HepG2 (cell line): Measurements from ENCODE around the gene MSANTD1. TPM values are rescaled to one million over a fixed set of nuclear protein-coding genes. Genes with fewer than 3 reads are reported as not detected.

ENCODE experiments used
- CBX1 ChIP-seq: IDR thresholded peaks from one replicate; pipeline ENCODE4 v1.6.1; 2016; ENCODE audit warnings: antibody characterized with exemption, low read depth
- FOXA3 ChIP-seq: IDR thresholded peaks from 2 replicates; pipeline ENCODE4 v1.6.1; 2016; ENCODE audit warnings: missing genetic modification reagents, missing compliant biosample characterization
- HNF1A ChIP-seq, 2 experiments: sonication (generic) in 1 of 2; formaldehyde crosslinking in 1 of 2; IDR thresholded peaks; 2 replicates each; pipeline versions ENCODE4 v1.4.0 to v1.6.1; 2016 to 2020; ENCODE audit warnings: borderline replicate concordance in 1 of 2, low read depth in 1 of 2, mild to moderate bottlenecking in 1 of 2, missing genetic modification reagents in 1 of 2
- MAF1 ChIP-seq: sonication (generic); formaldehyde crosslinking; IDR thresholded peaks from 2 replicates; pipeline ENCODE4 v1.5.0; 2020; ENCODE audit warnings: missing genetic modification reagents, borderline replicate concordance
- MLXIP ChIP-seq: sonication (generic); formaldehyde crosslinking; IDR thresholded peaks from 2 replicates; pipeline ENCODE4 v1.9.0; 2021; ENCODE audit warnings: missing genetic modification reagents, borderline replicate concordance
- MTA1 ChIP-seq: sonication (generic); formaldehyde crosslinking; IDR thresholded peaks from 2 replicates; pipeline ENCODE4 v1.4.0; 2020; ENCODE audit warnings: missing genetic modification reagents, mild to moderate bottlenecking, borderline replicate concordance
- SCMH1 ChIP-seq: sonication (generic); formaldehyde crosslinking; IDR thresholded peaks from 2 replicates; pipeline ENCODE4 v1.9.0; 2021; ENCODE audit warnings: missing genetic modification reagents, mild to moderate bottlenecking, borderline replicate concordance
- SIN3B ChIP-seq: fragments of 150-350 bp; IDR thresholded peaks from 2 replicates; pipeline ENCODE4 v1.6.1; 2014; ENCODE audit warnings: low read length
- TEAD3 ChIP-seq: optimal IDR thresholded peaks from 2 replicates; pipeline ENCODE3; 2016; ENCODE audit warnings: borderline replicate concordance
- ZBTB40 ChIP-seq, 2 experiments: fragments of 450-650 bp in 1 of 2; sonication (generic) in 1 of 2; formaldehyde crosslinking in 1 of 2; IDR thresholded peaks; 2 replicates each; pipeline versions ENCODE4 v1.6.1 to v1.8.0; 2016 to 2022; ENCODE audit warnings: antibody characterized with exemption in 1 of 2, mild to moderate bottlenecking in 1 of 2, missing genetic modification reagents in 1 of 2
- ZNF207 ChIP-seq: fragments of 450-650 bp; IDR thresholded peaks from 2 replicates; pipeline ENCODE4 v1.6.1; 2016; ENCODE audit warnings: antibody characterized with exemption, borderline replicate concordance
- ZNF383 ChIP-seq: sonication (generic); formaldehyde crosslinking; IDR thresholded peaks from 2 replicates; pipeline ENCODE4 v1.4.0; 2020; ENCODE audit warnings: missing genetic modification reagents, mild to moderate bottlenecking, borderline replicate concordance
- polyA plus RNA-seq, 8 experiments: library from polyadenylated mRNA; depleted of rRNA in 3 of 8; stranded (reverse) in 7 of 8; unstranded in 1 of 8; fragments of >200 nt; fragmentation: Illumina TruSeq in 4 of 8; extraction: Trizol in 4 of 8; gene quantifications; 2 replicates each; pipeline versions ENCODE4 v1.2.1 to v1.2.3, GENCODE V29; 2011 to 2016; ENCODE audit warnings: low read depth in 4 of 8, missing spikeins in 1 of 8, mixed read lengths in 1 of 8; ENCODE audit not compliant: insufficient read depth in 1 of 8
- total RNA-seq, 5 experiments: library from RNA; depleted of rRNA; stranded (reverse); fragments of >200 nt; fragmentation: Illumina TruSeq; extraction: Trizol; gene quantifications; 2 replicates each; pipeline ENCODE4 v1.2.3, GENCODE V29; 2016; ENCODE audit warnings: low read depth in 1 of 5

MSANTD1 gene
- total and polyA plus RNA-seq, 2 of the 13 experiments (the other 11 are each of a cell fraction or from before 2014, with no cell fraction given): 0.22 to 0.40 TPM

GRCh38 chr4:3291969-3292570 lies 43.1 kb downstream of the MSANTD1 start (continued):
- no peak for TF ChIP-seq HNF1A (IDR thresholded peaks at IDR 0.05; ENCODE audit: low read depth)
- TF ChIP-seq HNF1A (CRISPR knock-in tag; IDR thresholded peaks at IDR 0.05; ENCODE audit: borderline replicate concordance): peak; percentile 32; the same call in 1 of the 2 replicates
- TF ChIP-seq MAF1 (CRISPR knock-in tag): no peak
- no peak for TF ChIP-seq ZBTB40 (IDR thresholded peaks at IDR 0.05)
- 0 out of 2 replicates have a peak, but pooled peaks have one; percentile 36 for TF ChIP-seq ZBTB40 (CRISPR knock-in tag; IDR thresholded peaks at IDR 0.05)
- no peak for TF ChIP-seq ZNF207
- TF ChIP-seq SIN3B: no peak
- no peak for TF ChIP-seq SCMH1
- TF ChIP-seq CBX1: peak; percentile 75
- TF ChIP-seq MTA1 (CRISPR knock-in tag): 0 out of 2 replicates have a peak, but pooled peaks have one; percentile 55
- no peak for TF ChIP-seq MLXIP
- TF ChIP-seq FOXA3 (CRISPR knock-in tag): no peak
- TF ChIP-seq ZNF383 (CRISPR knock-in tag): 0 out of 2 replicates have a peak, but pooled peaks have one; percentile 60
- peak; percentile 1 for TF ChIP-seq TEAD3 (CRISPR knock-in tag)
